Liver (tissue), 9 donors: ENCODE data around the gene YIPF1. TPM values are rescaled to one million over a fixed set of nuclear protein-coding genes. Genes with fewer than 3 reads are reported as not detected.

Experiments
- DNase-seq: peaks from one replicate; pipeline ENCODE4 v3.0.0-alpha.2; 2017; ENCODE audit warnings: low spot score
- H3K27ac ChIP-seq, 2 donors: one replicate each; pipeline ENCODE4 v1.7.0; 2013; ENCODE audit warnings: inconsistent platforms in 2 of 2, low read length in 2 of 2, control low read depth in 1 of 2, low read depth in 1 of 2, mild to moderate bottlenecking in 1 of 2
- H3K27me3 ChIP-seq, 4 donors: one replicate each; pipeline versions ENCODE4 v1.6.1 to v1.7.0; 2013; ENCODE audit warnings: low read length in 3 of 4, inconsistent platforms in 1 of 4, mild to moderate bottlenecking in 1 of 4, moderate library complexity in 1 of 4; ENCODE audit not compliant: control insufficient read depth in 4 of 4, insufficient read depth in 4 of 4
- H3K36me3 ChIP-seq, 4 donors: one replicate each; pipeline versions ENCODE4 v1.6.1 to v1.7.0; 2013; ENCODE audit warnings: low read length in 3 of 4, mild to moderate bottlenecking in 3 of 4, low read depth in 1 of 4, moderate library complexity in 1 of 4; ENCODE audit not compliant: control insufficient read depth in 4 of 4, insufficient read depth in 3 of 4
- H3K4me1 ChIP-seq, 4 donors: one replicate each; pipeline versions ENCODE4 v1.6.1 to v1.7.0; 2013; ENCODE audit warnings: low read length in 3 of 4, mild to moderate bottlenecking in 3 of 4, moderate library complexity in 1 of 4; ENCODE audit not compliant: control insufficient read depth in 4 of 4, insufficient read depth in 4 of 4
- H3K4me3 ChIP-seq, 3 donors: one replicate each; pipeline versions ENCODE4 v1.6.1 to v1.7.0; 2013; ENCODE audit warnings: low read length in 3 of 3, control low read depth in 1 of 3, low read depth in 1 of 3, mild to moderate bottlenecking in 1 of 3
- H3K9ac ChIP-seq, 2 donors: one replicate each; pipeline ENCODE4 v1.7.0; 2013; ENCODE audit warnings: low read length in 2 of 2, mild to moderate bottlenecking in 2 of 2, moderate library complexity in 2 of 2, control low read depth in 1 of 2, low read depth in 1 of 2
- H3K9me3 ChIP-seq, 4 donors: one replicate each; pipeline versions ENCODE4 v1.6.1 to v1.7.0; 2013; ENCODE audit warnings: low read length in 3 of 4; ENCODE audit not compliant: control insufficient read depth in 4 of 4
- FOXA1 ChIP-seq: IDR thresholded peaks from 2 replicates; pipeline ENCODE4 v1.6.1; 2016; ENCODE audit warnings: antibody characterized with exemption
- FOXA2 ChIP-seq: IDR thresholded peaks from 2 replicates; pipeline ENCODE4 v1.6.1; 2016; ENCODE audit warnings: antibody characterized with exemption
- HNF4A ChIP-seq, 2 donors: conservative IDR thresholded peaks; 2 replicates each; pipeline ENCODE4 v1.6.1; 2016; ENCODE audit warnings: antibody characterized with exemption in 2 of 2, mild to moderate bottlenecking in 2 of 2
- JUND ChIP-seq, 2 donors: IDR thresholded peaks; 2 replicates each; pipeline ENCODE4 v1.6.1; 2016; ENCODE audit warnings: antibody characterized with exemption in 2 of 2
- NR2F2 ChIP-seq: IDR thresholded peaks from 2 replicates; pipeline ENCODE4 v1.6.1; 2016; ENCODE audit warnings: antibody characterized with exemption
- RAD21 ChIP-seq, 2 donors: IDR thresholded peaks; 2 replicates each; pipeline ENCODE4 v1.6.1; 2016; ENCODE audit warnings: antibody characterized with exemption in 2 of 2, mild to moderate bottlenecking in 2 of 2
- RXRA ChIP-seq, 2 donors: IDR thresholded peaks; 2 replicates each; pipeline ENCODE4 v1.6.1; 2017 to 2018; ENCODE audit warnings: antibody characterized with exemption in 2 of 2, mild to moderate bottlenecking in 1 of 2
- SP1 ChIP-seq: IDR thresholded peaks from 2 replicates; pipeline ENCODE4 v1.6.1; 2018; ENCODE audit warnings: antibody characterized with exemption, mild to moderate bottlenecking
- TAF1 ChIP-seq: conservative IDR thresholded peaks from 2 replicates; pipeline ENCODE4 v1.6.1; 2016; ENCODE audit warnings: antibody characterized with exemption, mild to moderate bottlenecking
- YY1 ChIP-seq: IDR thresholded peaks from 2 replicates; pipeline ENCODE4 v1.6.1; 2016; ENCODE audit warnings: antibody characterized with exemption, mild to moderate bottlenecking
- WGBS: extraction: QIAGEN DNeasy Blood & Tissue Kit; methylation state at CpG from one replicate; pipeline ENCODE4 v1.1.7; 2013; 5-methylcytosine and 5-hydroxymethylcytosine counted together
- polyA plus RNA-seq, 2 donors: library from polyadenylated mRNA; stranded (reverse) in 1 of 2; unstranded in 1 of 2; fragments of 200-250 nt in 1 of 2; fragments of >200 nt in 1 of 2; fragmentation: Nextera tagmentation in 1 of 2; extraction: Ambion mirVana in 1 of 2; gene quantifications; one replicate each; pipeline versions ENCODE4 v1.2.1 to v1.2.3, GENCODE V29; 2013 to 2015
- total RNA-seq, 2 donors: library from RNA; depleted of rRNA; stranded (reverse); fragments of >200 nt; gene quantifications; one replicate each; pipeline ENCODE4 v1.2.3, GENCODE V29; 2014
- TF ChIP-seq, protein P1 (sequence below): fragments of 150-350 bp; IDR thresholded peaks from 2 replicates; pipeline ENCODE4 v1.5.1; 2017; ENCODE audit warnings: improper control_type of control experiment, low read depth, low read length; ENCODE audit not compliant: missing input control
- TF ChIP-seq, protein P2 (sequence below): IDR thresholded peaks from 2 replicates; pipeline ENCODE4 v1.6.1; 2016; ENCODE audit warnings: antibody characterized with exemption
- TF ChIP-seq, protein P3 (sequence below): IDR thresholded peaks from 2 replicates; pipeline ENCODE4 v1.6.1; 2016; ENCODE audit warnings: antibody characterized with exemption
- TF ChIP-seq, protein P4 (sequence below): IDR thresholded peaks from 2 replicates; pipeline ENCODE4 v1.6.1; 2016; ENCODE audit warnings: antibody characterized with exemption, mild to moderate bottlenecking
- TF ChIP-seq, protein P5 (sequence below): IDR thresholded peaks from 2 replicates; pipeline ENCODE4 v1.6.1; 2016; ENCODE audit warnings: antibody characterized with exemption
- donor health status: healthy.
- donor health status: healthy.
- donor health status: healthy.
- donor health status: healthy.
- donor health status: healthy.

YIPF1 gene
- total and polyA plus RNA-seq, 4 donors, result 19.9 to 29.6 (median 28.1) TPM

DNA sequence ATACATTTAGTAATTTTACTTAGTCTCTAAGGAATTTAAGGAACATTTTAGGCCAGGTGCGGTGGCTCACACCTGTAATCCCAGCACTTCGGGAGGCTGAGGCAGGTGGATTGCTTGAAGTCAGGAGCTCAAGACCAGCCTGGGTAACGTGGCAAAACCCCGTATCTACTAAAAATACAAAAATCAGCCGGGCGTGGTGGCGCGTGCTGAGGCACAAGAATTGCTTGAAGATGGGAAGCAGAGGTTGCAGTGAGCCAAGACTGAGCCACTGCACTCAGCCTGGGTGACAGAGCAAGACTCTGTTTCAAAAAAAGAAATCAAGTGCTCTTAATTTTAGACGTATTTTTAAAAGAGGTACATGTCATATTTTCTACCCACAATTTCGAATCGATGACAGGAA lies 54.8 kb downstream of the YIPF1 start:
- 97% methylated on average over 11 of the region's 11 CpGs for WGBS
- Histone ChIP-seq H3K9me3 (no peaks in the 10 kb centered on the region), H3K4me1 (peaks cover 0 to 15% (median 4%) of the 10 kb centered on the region in 4 donors)

DNA sequence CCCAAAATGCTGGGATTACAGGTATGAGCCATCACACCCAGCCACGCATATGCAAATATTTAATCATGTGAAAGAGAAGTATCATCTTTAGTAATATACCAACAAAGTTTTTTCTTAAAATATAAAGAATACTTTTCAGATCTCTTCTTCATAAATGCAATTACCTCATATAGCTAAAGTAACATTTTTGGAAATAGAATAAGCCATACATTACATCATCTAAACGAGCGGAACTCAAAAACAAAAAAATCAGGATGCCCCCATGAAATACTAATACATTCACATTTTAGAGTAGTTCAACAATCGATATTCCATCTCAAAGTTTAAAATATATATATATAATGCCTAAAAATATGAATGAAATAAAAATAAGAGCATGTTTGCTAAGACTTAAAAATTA lies 56.2 kb downstream of the YIPF1 start:
- WGBS, result 96% methylated on average over 4 of the region's 4 CpGs
- no peak for DNase-seq
- H3K4me3 ChIP-seq, result no peak overlapping the region
- no peaks in the 10 kb centered on the region for H3K9me3 ChIP-seq
- no peak overlapping the region for H3K27ac ChIP-seq
- H3K27me3 ChIP-seq, result no peaks in the 10 kb centered on the region
- peaks cover 0 to 9% (median 4%) of the 10 kb centered on the region in 4 donors for H3K4me1 ChIP-seq
- H3K9ac ChIP-seq, result no peak overlapping the region
- H3K36me3 ChIP-seq, result peaks cover 0 to 3% (median under 1%) of the 10 kb centered on the region in 4 donors
- TF ChIP-seq NR2F2 (no peak), FOXA2 (no peak), YY1 (no peak)
- TF ChIP-seq, protein P1, sequence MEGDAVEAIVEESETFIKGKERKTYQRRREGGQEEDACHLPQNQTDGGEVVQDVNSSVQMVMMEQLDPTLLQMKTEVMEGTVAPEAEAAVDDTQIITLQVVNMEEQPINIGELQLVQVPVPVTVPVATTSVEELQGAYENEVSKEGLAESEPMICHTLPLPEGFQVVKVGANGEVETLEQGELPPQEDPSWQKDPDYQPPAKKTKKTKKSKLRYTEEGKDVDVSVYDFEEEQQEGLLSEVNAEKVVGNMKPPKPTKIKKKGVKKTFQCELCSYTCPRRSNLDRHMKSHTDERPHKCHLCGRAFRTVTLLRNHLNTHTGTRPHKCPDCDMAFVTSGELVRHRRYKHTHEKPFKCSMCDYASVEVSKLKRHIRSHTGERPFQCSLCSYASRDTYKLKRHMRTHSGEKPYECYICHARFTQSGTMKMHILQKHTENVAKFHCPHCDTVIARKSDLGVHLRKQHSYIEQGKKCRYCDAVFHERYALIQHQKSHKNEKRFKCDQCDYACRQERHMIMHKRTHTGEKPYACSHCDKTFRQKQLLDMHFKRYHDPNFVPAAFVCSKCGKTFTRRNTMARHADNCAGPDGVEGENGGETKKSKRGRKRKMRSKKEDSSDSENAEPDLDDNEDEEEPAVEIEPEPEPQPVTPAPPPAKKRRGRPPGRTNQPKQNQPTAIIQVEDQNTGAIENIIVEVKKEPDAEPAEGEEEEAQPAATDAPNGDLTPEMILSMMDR, result no peak
- TF ChIP-seq, protein P2, sequence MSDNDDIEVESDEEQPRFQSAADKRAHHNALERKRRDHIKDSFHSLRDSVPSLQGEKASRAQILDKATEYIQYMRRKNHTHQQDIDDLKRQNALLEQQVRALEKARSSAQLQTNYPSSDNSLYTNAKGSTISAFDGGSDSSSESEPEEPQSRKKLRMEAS, result no peak
- TF ChIP-seq, protein P3, sequence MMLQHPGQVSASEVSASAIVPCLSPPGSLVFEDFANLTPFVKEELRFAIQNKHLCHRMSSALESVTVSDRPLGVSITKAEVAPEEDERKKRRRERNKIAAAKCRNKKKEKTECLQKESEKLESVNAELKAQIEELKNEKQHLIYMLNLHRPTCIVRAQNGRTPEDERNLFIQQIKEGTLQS, result no peak

More for the DNA sequence above, 54.8 kb downstream of the YIPF1 start:
- H3K36me3 ChIP-seq, result peaks cover 0 to 3% (median 0%) of the 10 kb centered on the region in 4 donors
- TF ChIP-seq, protein P4, sequence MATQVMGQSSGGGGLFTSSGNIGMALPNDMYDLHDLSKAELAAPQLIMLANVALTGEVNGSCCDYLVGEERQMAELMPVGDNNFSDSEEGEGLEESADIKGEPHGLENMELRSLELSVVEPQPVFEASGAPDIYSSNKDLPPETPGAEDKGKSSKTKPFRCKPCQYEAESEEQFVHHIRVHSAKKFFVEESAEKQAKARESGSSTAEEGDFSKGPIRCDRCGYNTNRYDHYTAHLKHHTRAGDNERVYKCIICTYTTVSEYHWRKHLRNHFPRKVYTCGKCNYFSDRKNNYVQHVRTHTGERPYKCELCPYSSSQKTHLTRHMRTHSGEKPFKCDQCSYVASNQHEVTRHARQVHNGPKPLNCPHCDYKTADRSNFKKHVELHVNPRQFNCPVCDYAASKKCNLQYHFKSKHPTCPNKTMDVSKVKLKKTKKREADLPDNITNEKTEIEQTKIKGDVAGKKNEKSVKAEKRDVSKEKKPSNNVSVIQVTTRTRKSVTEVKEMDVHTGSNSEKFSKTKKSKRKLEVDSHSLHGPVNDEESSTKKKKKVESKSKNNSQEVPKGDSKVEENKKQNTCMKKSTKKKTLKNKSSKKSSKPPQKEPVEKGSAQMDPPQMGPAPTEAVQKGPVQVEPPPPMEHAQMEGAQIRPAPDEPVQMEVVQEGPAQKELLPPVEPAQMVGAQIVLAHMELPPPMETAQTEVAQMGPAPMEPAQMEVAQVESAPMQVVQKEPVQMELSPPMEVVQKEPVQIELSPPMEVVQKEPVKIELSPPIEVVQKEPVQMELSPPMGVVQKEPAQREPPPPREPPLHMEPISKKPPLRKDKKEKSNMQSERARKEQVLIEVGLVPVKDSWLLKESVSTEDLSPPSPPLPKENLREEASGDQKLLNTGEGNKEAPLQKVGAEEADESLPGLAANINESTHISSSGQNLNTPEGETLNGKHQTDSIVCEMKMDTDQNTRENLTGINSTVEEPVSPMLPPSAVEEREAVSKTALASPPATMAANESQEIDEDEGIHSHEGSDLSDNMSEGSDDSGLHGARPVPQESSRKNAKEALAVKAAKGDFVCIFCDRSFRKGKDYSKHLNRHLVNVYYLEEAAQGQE, result no peak
- TF ChIP-seq TAF1, result no peak
- TF ChIP-seq RXRA (IDR thresholded peaks at IDR 0.05), result no peak
- no peak for TF ChIP-seq RAD21 (IDR thresholded peaks at IDR 0.05)
- no peak for TF ChIP-seq HNF4A (conservative IDR thresholded peaks at IDR 0.05)
- TF ChIP-seq, protein P2, result no peak
- TF ChIP-seq, protein P3, result no peak
- no peak for TF ChIP-seq FOXA2
- no peak for TF ChIP-seq JUND (IDR thresholded peaks at IDR 0.05)
- no peak for TF ChIP-seq YY1
- TF ChIP-seq SP1, result no peak
- no peak for TF ChIP-seq FOXA1
- TF ChIP-seq, protein P5, sequence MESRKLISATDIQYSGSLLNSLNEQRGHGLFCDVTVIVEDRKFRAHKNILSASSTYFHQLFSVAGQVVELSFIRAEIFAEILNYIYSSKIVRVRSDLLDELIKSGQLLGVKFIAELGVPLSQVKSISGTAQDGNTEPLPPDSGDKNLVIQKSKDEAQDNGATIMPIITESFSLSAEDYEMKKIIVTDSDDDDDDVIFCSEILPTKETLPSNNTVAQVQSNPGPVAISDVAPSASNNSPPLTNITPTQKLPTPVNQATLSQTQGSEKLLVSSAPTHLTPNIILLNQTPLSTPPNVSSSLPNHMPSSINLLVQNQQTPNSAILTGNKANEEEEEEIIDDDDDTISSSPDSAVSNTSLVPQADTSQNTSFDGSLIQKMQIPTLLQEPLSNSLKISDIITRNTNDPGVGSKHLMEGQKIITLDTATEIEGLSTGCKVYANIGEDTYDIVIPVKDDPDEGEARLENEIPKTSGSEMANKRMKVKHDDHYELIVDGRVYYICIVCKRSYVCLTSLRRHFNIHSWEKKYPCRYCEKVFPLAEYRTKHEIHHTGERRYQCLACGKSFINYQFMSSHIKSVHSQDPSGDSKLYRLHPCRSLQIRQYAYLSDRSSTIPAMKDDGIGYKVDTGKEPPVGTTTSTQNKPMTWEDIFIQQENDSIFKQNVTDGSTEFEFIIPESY, result no peak
- TF ChIP-seq, protein P1, result no peak
- TF ChIP-seq NR2F2, result no peak
- H3K27ac ChIP-seq, result no peak overlapping the region
- H3K9ac ChIP-seq, result no peak overlapping the region
- no peak overlapping the region for H3K4me3 ChIP-seq
- DNase-seq, result no peak
- H3K27me3 ChIP-seq, result no peaks in the 10 kb centered on the region
